K562 (cell line): Measurements from ENCODE around the gene DCAF10. TPM values are rescaled to one million over a fixed set of nuclear protein-coding genes. Genes with fewer than 3 reads are reported as not detected.

Experiments
- ARID4B ChIP-seq: sonication (generic); formaldehyde crosslinking; IDR thresholded peaks from 2 replicates; pipeline ENCODE4 v1.8.0; 2022; ENCODE audit warnings: mild to moderate bottlenecking, missing genetic modification reagents
- EHMT2 ChIP-seq: fragments of 450-650 bp; IDR thresholded peaks from 2 replicates; pipeline ENCODE4 v1.6.1; 2018; ENCODE audit warnings: antibody characterized with exemption
- ETS1 ChIP-seq: conservative IDR thresholded peaks from 2 replicates; pipeline ENCODE4 v1.6.1; 2011; ENCODE audit warnings: low read depth, mild to moderate bottlenecking, low read length; ENCODE audit not compliant: control insufficient read depth
- FOXJ2 ChIP-seq: fragments of 200-800 bp; sonication (Bioruptor generic); IDR thresholded peaks from 2 replicates; pipeline ENCODE4 v1.6.1; 2016; ENCODE audit warnings: missing genetic modification characterization, missing compliant biosample characterization
- ID3 ChIP-seq, 2 experiments: fragments of 250-450 bp in 1 of 2; fragments of 450-650 bp in 1 of 2; sonication (Bioruptor Pico) in 1 of 2; IDR thresholded peaks; 2 replicates each; pipeline versions ENCODE4 v1.6.1 to v1.8.0; 2016 to 2021; ENCODE audit warnings: mild to moderate bottlenecking in 2 of 2, moderate library complexity in 2 of 2, missing compliant biosample characterization in 1 of 2, missing genetic modification characterization in 1 of 2
- MAZ ChIP-seq, 2 experiments: fragments of 450-650 bp in 1 of 2; sonication (generic) in 1 of 2; formaldehyde crosslinking; IDR thresholded peaks in 1 of 2; conservative IDR thresholded peaks in 1 of 2; 2 replicates each; pipeline versions ENCODE4 v1.4.0 to v1.5.0; 2020; ENCODE audit warnings: mild to moderate bottlenecking in 1 of 2, missing genetic modification reagents in 1 of 2
- MBD2 ChIP-seq: sonication (generic); IDR thresholded peaks from 2 replicates; pipeline ENCODE4 v1.6.1; 2016; ENCODE audit warnings: low read depth, borderline replicate concordance
- MCM3 ChIP-seq: fragments of 450-650 bp; IDR thresholded peaks from 2 replicates; pipeline ENCODE4 v1.6.1; 2016
- NBN ChIP-seq: fragments of 450-650 bp; IDR thresholded peaks from 2 replicates; pipeline ENCODE4 v1.6.1; 2016; ENCODE audit warnings: low read depth, mild to moderate bottlenecking
- NR2F6 ChIP-seq: fragments of 450-650 bp; formaldehyde crosslinking; IDR thresholded peaks from 2 replicates; pipeline ENCODE4 v1.4.0; 2020; ENCODE audit warnings: mild to moderate bottlenecking
- RCOR1 ChIP-seq, 2 experiments: IDR thresholded peaks; 2 replicates each; pipeline ENCODE4 v1.6.1; 2012; ENCODE audit warnings: low read depth in 2 of 2, low read length in 2 of 2, borderline replicate concordance in 1 of 2, improper control_type of control experiment in 1 of 2
- SAFB ChIP-seq: fragments of 200-400 bp; formaldehyde crosslinking; IDR thresholded peaks from 2 replicates; pipeline ENCODE4 v1.6.1; 2017; ENCODE audit warnings: low read depth, low read length, borderline replicate concordance
- SRSF3 ChIP-seq: fragments of 200-400 bp; formaldehyde crosslinking; IDR thresholded peaks from 2 replicates; pipeline ENCODE4 v1.6.1; 2016; ENCODE audit warnings: mild to moderate bottlenecking, low read length, moderate library complexity; ENCODE audit not compliant: insufficient read depth
- ZBTB49 ChIP-seq: sonication (generic); formaldehyde crosslinking; IDR thresholded peaks from 2 replicates; pipeline ENCODE4 v1.8.0; 2022; ENCODE audit warnings: missing genetic modification reagents, mild to moderate bottlenecking, borderline replicate concordance
- ZFX ChIP-seq: sonication (generic); formaldehyde crosslinking; IDR thresholded peaks from 2 replicates; pipeline ENCODE4 v1.8.0; 2022; ENCODE audit warnings: mild to moderate bottlenecking, missing genetic modification reagents, moderate library complexity
- ZNF217 ChIP-seq: sonication (generic); formaldehyde crosslinking; IDR thresholded peaks from 2 replicates; pipeline ENCODE4 v1.8.0; 2022; ENCODE audit warnings: mild to moderate bottlenecking, missing genetic modification reagents
- ZNF584 ChIP-seq: fragments of 200-800 bp; sonication (Bioruptor generic); IDR thresholded peaks from 2 replicates; pipeline ENCODE4 v1.6.1; 2016; ENCODE audit warnings: low read depth, mild to moderate bottlenecking, missing genetic modification characterization, missing compliant biosample characterization
- polyA plus RNA-seq, 8 experiments: library from polyadenylated mRNA; depleted of rRNA in 4 of 8; stranded (reverse) in 5 of 8; unstranded in 3 of 8; fragments of >200 nt; fragmentation: Nextera tagmentation in 2 of 8; fragmentation: Illumina TruSeq in 1 of 8; extraction: Ambion mirVana in 2 of 8; extraction: Trizol in 1 of 8; gene quantifications; 2 replicates each; pipeline versions ENCODE4 v1.2.1 to v1.2.3, GENCODE V29; 2011 to 2014; ENCODE audit warnings: inconsistent platforms in 1 of 8, missing spikeins in 1 of 8
- total RNA-seq, 7 experiments: library from RNA; depleted of rRNA in 6 of 7; stranded (reverse); fragments of >200 nt in 6 of 7; fragmentation: Illumina TruSeq in 2 of 7; extraction: Trizol in 2 of 7; gene quantifications; 2 replicates each; pipeline versions ENCODE4 v1.2.1 to v1.2.3, GENCODE V29; 2011 to 2021; ENCODE audit warnings: low replicate concordance in 1 of 7

Gene DCAF10
- total and polyA plus RNA-seq, 9 of the 15 experiments (the other 6 are each of a cell fraction or from before 2014, with no cell fraction given): 6.8 to 40.1 (median 16.9) TPM

DNA sequence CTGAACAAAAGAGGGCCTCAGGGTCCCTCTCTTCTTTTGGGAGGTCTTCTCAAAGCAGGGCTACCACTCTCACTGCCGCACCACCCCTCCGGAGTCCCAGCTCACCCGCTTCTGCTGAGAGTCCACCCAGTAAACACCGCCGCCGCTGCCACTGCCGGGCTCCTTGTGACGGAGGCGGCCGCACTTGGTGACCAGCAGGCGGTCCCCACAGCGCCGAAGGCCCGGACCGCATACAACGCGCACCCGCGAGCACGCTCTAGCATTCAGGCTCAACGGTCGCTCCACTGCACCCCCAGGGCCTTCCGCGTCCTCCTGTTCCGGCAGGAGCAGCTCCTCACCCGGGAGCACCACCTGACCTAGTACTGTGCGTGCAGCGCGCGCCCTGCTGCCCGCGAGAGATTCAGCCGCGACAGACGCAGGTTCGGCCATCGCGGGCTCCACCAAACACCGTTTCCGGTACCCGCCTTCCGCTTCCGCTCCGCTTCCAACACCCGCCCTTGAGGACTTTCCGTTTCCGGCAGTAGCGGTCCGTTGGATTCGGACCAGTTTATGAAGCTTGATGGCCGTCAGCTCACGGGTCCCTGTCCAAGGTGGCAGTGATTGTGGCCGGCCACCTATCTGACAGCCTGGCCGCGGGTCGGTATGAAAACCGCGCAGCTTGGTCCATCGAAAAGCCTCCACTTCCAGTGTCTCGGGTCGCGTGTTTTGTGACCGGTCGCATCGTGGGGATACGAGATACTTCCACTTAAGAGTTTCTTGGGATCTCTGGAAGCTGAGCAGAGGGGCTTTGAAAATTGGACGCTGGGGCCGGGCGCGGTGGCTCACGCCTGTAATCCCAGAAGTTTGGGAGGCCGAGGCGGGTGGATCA, 15.7 kb upstream of the DCAF10 start, which contains the start of gene EXOSC3 (continued):
- TF ChIP-seq NR2F6 (CRISPR knock-in tag) (no peak), RCOR1 (IDR thresholded peaks at IDR 0.05; ENCODE audit: borderline replicate concordance in 1 of 2, low read depth in 2 of 2, low read length in 2 of 2) (peak in 1 of 2 experiments; percentile 88; a peak in 2 of 4 replicates), MBD2 (peak; percentile 82), ZNF584 (peak; percentile 40; the same call in 1 of the 2 replicates), ZNF217 (no peak), ZFX (peak; percentile 90), MCM3 (no peak), NBN (peak; percentile 52; the same call in 1 of the 2 replicates), SAFB (0 out of 2 replicates have a peak, but pooled peaks have one; percentile 17), ETS1 (peak; percentile 87), EHMT2 (peak; percentile 96), ARID4B (peak; percentile 96), SRSF3 (no peak), ID3 (CRISPR knock-in tag; IDR thresholded peaks at IDR 0.05) (no peak), ID3 (tag; IDR thresholded peaks at IDR 0.05) (peak; percentile 82), FOXJ2 (tag) (0 out of 2 replicates have a peak, but pooled peaks have one; percentile 40), MAZ (CRISPR knock-in tag; conservative IDR thresholded peaks at IDR 0.05 in 1 of 2, IDR thresholded peaks at IDR 0.05 in 1 of 2) (peak; percentile 67 to 81; a peak in 3 of 4 replicates), ZBTB49 (CRISPR knock-in tag) (no peak; the same call in 1 of the 2 replicates)
